HG02852 (cell line): Measurements from ENCODE around the gene COMMD1.
"Not testable (repeated sequence)": the region's sequence is repeated elsewhere in the genome, so short reads cannot be mapped to it uniquely, and the experiment has no call there.

ENCODE experiments used
- ATAC-seq: cut with Tn5 transposase; IDR thresholded peaks from one replicate; pipeline ENCODE4 v1.9.1; 2021; ENCODE audit warnings: mild to moderate bottlenecking, moderate library complexity; ENCODE audit not compliant: unreplicated experiment

Gene COMMD1

GRCh38 chr2:61922714-61923113 is 17.2 kb downstream of the COMMD1 start:
- no peak for ATAC-seq

GRCh38 chr2:61924895-61925663 is 19.6 kb downstream of the COMMD1 start:
- no peak for ATAC-seq

GRCh38 chr2:61926531-61927477 is 21.3 kb downstream of the COMMD1 start:
- ATAC-seq: no peak

- ATAC-seq: no peak
These were observed 23.5 kb downstream of the COMMD1 start for GRCh38 chr2:61928826-61929461.

GRCh38 chr2:61937098-61937497 is 31.6 kb downstream of the COMMD1 start:
- ATAC-seq: no peak

GRCh38 chr2:61937886-61938285 is 32.4 kb downstream of the COMMD1 start:
- no peak for ATAC-seq

GRCh38 chr2:61938511-61938910 is 33.0 kb downstream of the COMMD1 start:
- ATAC-seq: no peak

GRCh38 chr2:61943251-61943650 is 37.8 kb downstream of the COMMD1 start:
- ATAC-seq: no peak

- ATAC-seq: no peak
These were observed 41.2 kb downstream of the COMMD1 start for GRCh38 chr2:61946666-61947065.

- no peak for ATAC-seq
These were observed 43.4 kb downstream of the COMMD1 start for GRCh38 chr2:61948661-61949457.

- ATAC-seq: no peak
These were observed 43.9 kb downstream of the COMMD1 start for GRCh38 chr2:61949458-61949713.

GRCh38 chr2:61949714-61950560 is 44.5 kb downstream of the COMMD1 start:
- no peak for ATAC-seq

- ATAC-seq: no peak
These were observed 45.3 kb downstream of the COMMD1 start for GRCh38 chr2:61950571-61951315.

- ATAC-seq: no peak
These were observed 46.4 kb downstream of the COMMD1 start for GRCh38 chr2:61951881-61952280.

GRCh38 chr2:61952288-61952687 is 46.8 kb downstream of the COMMD1 start:
- no peak for ATAC-seq

GRCh38 chr2:61954856-61955255 is 49.4 kb downstream of the COMMD1 start:
- not testable (repeated sequence) for ATAC-seq

GRCh38 chr2:61959381-61960293 is 54.2 kb downstream of the COMMD1 start:
- ATAC-seq: no peak

- ATAC-seq: no peak
These were observed 55.9 kb downstream of the COMMD1 start for GRCh38 chr2:61961231-61961901.
